Calu3 (cell line): ENCODE data around the gene MBNL2. TPM values are rescaled to one million over a fixed set of nuclear protein-coding genes. Genes with fewer than 3 reads are reported as not detected.

Experiments
- BruUV-seq: library from RNA; stranded (reverse); fragments of 400-500 nt; replicated peaks from 2 replicates; lab custom pipeline; 2021; lab: Mats Ljungman, UMichigan
- CTCF ChIA-PET: fragments of 300-600 bp; sonication (Branson Sonifier 250); formaldehyde crosslinking; loops from one replicate; lab custom pipeline; 2022; ENCODE audit warnings: antibody characterized with exemption; lab: Charles Lee
- DNase-seq: peaks from one replicate; pipeline ENCODE4 v3.0.0; 2022
- H3K27ac Mint-ChIP-seq: one replicate; pipeline ENCODE4 v1.8.0; 2022; ENCODE audit warnings: mixed read lengths; ENCODE audit not compliant: unreplicated experiment
- H3K27me3 Mint-ChIP-seq: one replicate; pipeline ENCODE4 v1.8.0; 2022; ENCODE audit warnings: mixed read lengths; ENCODE audit not compliant: unreplicated experiment
- H3K36me3 Mint-ChIP-seq: one replicate; pipeline ENCODE4 v1.8.0; 2022; ENCODE audit warnings: mild to moderate bottlenecking, moderate library complexity, mixed read lengths; ENCODE audit not compliant: insufficient read depth, unreplicated experiment
- H3K4me1 Mint-ChIP-seq: one replicate; pipeline ENCODE4 v1.8.0; 2022; ENCODE audit warnings: mild to moderate bottlenecking, low read depth, mixed read lengths; ENCODE audit not compliant: unreplicated experiment
- H3K4me3 Mint-ChIP-seq: one replicate; pipeline ENCODE4 v1.8.0; 2022; ENCODE audit warnings: mild to moderate bottlenecking, low read depth, moderate library complexity, mixed read lengths; ENCODE audit not compliant: unreplicated experiment
- H3K9me3 Mint-ChIP-seq: one replicate; pipeline ENCODE4 v1.8.0; 2022; ENCODE audit warnings: low read depth, mixed read lengths; ENCODE audit not compliant: unreplicated experiment
- intact Hi-C: fragments of 100-400 bp; cut with micrococcal nuclease; formaldehyde crosslinking; loops from one replicate; pipeline ENCODE4 v1.10.0; 2022; ENCODE audit not compliant: unreplicated experiment
- total RNA-seq: library from RNA; stranded (reverse); gene quantifications from 2 replicates; pipeline ENCODE4 v1.2.3, GENCODE V29; 2022
- TF ChIP-seq, protein P1 (sequence below): fragments of 200-600 bp; IDR thresholded peaks from one replicate; pipeline ENCODE4 v1.8.0; 2022; ENCODE audit warnings: antibody characterized with exemption; ENCODE audit not compliant: unreplicated experiment

MBNL2 gene
- total RNA-seq, 1 experiment from 2014 or later, result 37.1 TPM

DNA sequence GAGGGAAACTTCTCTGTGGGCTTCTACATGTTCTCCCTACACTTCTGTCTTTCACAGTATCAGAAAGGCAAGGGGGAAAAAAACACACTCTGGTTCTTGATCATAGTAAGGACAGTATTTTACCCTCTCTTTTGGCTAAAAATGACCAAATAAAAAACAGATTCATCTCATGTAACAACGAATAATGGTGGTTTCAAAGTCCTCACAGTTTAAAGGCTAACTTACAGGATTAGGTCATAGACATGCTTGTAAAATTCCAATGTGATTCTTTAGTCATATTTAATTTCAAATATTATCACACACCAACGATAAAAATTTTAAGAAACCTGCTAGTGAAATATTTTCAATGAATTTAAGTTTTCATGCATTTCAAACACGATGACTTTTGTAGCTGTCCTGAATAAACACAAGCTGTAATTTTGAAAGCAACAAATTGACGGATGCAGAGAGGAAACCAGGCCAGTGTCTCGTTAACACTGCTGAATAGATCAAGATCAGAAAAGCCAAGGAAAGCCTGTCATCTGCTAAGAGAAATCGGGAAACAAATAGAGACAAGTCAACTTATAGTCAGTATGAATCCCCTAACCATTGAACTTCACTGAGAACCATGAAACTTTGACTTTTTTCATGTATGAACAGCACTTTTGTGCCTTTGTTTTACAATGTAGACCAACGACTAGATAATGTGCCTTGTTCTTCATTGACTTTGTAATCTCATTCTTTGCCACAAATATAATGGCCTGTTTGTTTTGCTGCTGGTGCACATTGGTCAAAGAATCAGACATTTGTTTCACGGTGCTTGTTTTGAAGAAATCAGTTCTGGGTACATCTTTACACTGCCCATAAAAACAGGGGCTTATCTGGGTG is 22.0 kb downstream of the MBNL2 start:
- CTCF ChIA-PET, result no interaction called here
- Mint-ChIP-seq H3K27me3 (no peaks in the 10 kb centered on the region), H3K9me3 (no peaks in the 10 kb centered on the region), H3K27ac (no peak overlapping the region), H3K4me1 (no peaks in the 10 kb centered on the region), H3K36me3 (peaks cover 5% of the 10 kb centered on the region), H3K4me3 (no peak overlapping the region)
- no peak for DNase-seq
- TF ChIP-seq, protein P1, sequence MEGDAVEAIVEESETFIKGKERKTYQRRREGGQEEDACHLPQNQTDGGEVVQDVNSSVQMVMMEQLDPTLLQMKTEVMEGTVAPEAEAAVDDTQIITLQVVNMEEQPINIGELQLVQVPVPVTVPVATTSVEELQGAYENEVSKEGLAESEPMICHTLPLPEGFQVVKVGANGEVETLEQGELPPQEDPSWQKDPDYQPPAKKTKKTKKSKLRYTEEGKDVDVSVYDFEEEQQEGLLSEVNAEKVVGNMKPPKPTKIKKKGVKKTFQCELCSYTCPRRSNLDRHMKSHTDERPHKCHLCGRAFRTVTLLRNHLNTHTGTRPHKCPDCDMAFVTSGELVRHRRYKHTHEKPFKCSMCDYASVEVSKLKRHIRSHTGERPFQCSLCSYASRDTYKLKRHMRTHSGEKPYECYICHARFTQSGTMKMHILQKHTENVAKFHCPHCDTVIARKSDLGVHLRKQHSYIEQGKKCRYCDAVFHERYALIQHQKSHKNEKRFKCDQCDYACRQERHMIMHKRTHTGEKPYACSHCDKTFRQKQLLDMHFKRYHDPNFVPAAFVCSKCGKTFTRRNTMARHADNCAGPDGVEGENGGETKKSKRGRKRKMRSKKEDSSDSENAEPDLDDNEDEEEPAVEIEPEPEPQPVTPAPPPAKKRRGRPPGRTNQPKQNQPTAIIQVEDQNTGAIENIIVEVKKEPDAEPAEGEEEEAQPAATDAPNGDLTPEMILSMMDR, result no peak
- intact Hi-C loops, result no loop called here
- no TSS peak for BruUV-seq

DNA sequence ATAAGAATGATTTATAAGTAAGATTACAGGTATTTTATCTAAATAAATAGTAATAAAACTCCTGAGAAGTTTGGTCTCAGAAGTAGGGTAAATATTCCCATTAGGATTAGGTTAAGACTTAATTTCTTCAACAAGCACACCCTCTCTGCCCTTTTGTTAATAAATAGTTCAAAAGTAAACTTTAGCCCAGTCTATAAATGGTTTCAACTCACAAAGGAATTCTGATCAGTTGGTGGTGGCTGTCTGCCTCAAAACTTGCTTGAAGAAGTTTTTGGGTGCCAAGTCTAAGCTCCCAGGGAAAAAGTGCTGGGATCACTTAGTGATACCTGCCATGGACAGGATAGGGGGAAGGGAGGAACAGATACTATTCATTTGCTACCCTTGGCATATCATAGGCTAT is 22.9 kb downstream of the MBNL2 start:
- DNase-seq, result no peak
- no peak overlapping the region for H3K27ac Mint-ChIP-seq
- H3K4me1 Mint-ChIP-seq, result peaks cover 4% of the 10 kb centered on the region
- intact Hi-C loops, result no loop called here
- peaks cover 5% of the 10 kb centered on the region for H3K36me3 Mint-ChIP-seq
- BruUV-seq, result no TSS peak
- TF ChIP-seq, protein P1, result no peak
- CTCF ChIA-PET, result no interaction called here
- H3K4me3 Mint-ChIP-seq, result no peak overlapping the region
- H3K9me3 Mint-ChIP-seq, result no peaks in the 10 kb centered on the region
- H3K27me3 Mint-ChIP-seq, result no peaks in the 10 kb centered on the region

DNA sequence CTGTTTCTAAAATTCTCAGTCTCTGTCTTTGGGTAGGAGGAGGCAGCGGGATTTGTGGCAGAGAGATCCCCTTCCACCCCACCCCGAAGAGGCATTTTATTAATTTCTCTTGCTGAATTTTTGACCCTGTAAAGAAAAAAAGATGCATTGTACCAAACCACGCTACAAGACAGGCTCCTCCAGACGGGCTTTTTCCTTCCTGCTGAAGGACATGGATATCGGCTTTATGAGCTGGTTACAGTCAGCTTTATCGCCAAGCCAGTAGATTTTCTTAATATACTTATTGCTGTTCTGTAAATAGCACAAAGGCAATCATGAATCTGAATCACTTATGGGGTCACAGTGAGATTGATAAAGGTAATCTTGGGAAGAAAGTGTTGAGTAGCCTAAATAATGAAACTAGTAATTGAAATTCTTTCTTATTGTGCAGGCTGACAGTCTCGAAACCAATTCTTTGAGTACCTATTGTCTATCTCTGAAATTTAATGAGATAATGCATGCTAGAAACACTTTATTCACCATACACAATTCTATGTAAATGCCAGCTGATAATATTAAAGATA is 24.5 kb downstream of the MBNL2 start:
- Mint-ChIP-seq H3K36me3 (peaks cover 5% of the 10 kb centered on the region), H3K9me3 (no peaks in the 10 kb centered on the region), H3K27ac (no peak overlapping the region), H3K4me1 (peaks cover 13% of the 10 kb centered on the region), H3K27me3 (no peaks in the 10 kb centered on the region), H3K4me3 (no peak overlapping the region)
- TF ChIP-seq, protein P1, result no peak
- CTCF ChIA-PET, result no interaction called here
- no peak for DNase-seq
- intact Hi-C loops, result no loop called here
- BruUV-seq, result no TSS peak

DNA sequence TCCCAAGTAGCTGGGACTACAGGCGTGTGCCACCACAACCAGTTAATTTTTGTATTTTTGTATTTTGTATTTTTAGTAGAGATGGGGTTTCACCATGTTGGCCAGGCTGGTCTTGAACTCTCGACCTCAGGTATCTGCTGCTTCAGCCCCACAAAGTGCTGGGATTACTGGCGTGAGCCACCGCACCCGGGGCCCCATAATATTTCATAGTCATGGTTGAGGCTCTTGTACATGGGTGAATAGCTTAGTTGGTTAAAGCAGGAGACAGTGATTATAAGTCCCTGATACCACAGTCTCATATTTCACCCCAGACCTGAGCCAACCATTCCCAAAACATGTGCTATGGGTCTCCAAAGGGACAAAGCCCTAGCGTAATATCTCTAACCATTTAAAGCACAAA is 26.1 kb downstream of the MBNL2 start:
- TF ChIP-seq, protein P1, result no peak
- Mint-ChIP-seq H3K4me1 (peaks cover 13% of the 10 kb centered on the region), H3K36me3 (peaks cover 2% of the 10 kb centered on the region), H3K27ac (no peak overlapping the region), H3K4me3 (no peak overlapping the region), H3K9me3 (no peaks in the 10 kb centered on the region), H3K27me3 (no peaks in the 10 kb centered on the region)
- no peak for DNase-seq
- intact Hi-C loops, result no loop called here
- BruUV-seq, result no TSS peak
- CTCF ChIA-PET, result interaction anchor here (0.6 kb wide), 1 partner anchor 16 kb away, joined by 3 read pairs; no protein-coding TSS in a partner anchor
